ENCODE results near the gene MIAT. TPM values are rescaled to one million over a fixed set of nuclear protein-coding genes. Genes with fewer than 3 reads are reported as not detected.

MIAT gene
- total and polyA plus RNA-seq, 8 donors, result under 0.01 to 29.8 (median 0.41) TPM

DNA sequence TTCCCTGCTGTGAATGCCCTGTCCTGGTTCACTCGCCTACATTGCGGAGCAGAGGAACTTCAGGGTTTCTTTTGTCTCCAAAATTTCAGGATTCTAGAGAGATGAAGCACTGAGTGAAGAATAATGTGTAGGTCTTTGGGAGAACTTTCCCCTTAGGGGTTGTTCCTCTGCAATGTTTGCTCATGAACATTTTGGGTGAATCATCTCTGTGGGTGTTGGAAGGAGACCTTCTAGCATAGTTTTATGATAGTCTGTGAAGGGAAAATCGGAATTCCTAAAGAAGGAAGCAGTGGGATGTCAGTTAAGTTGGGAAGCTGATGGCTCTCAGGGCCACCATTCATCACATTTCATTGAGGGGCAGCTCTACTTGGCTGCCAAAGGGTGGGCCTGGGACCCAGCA lies 64.8 kb downstream of the MIAT start:
- no peaks in the 10 kb centered on the region for H3K27me3 ChIP-seq
- WGBS, 5 donors, result 83 to 98% (median 96%) methylated on average over 3 of the region's 3 CpGs
- H3K4me3 ChIP-seq, result no peak overlapping the region
- no peaks in the 10 kb centered on the region for H3K4me1 ChIP-seq
- no peak overlapping the region for H3K27ac ChIP-seq
- no peak for DNase-seq
- TF ChIP-seq EP300 (IDR thresholded peaks at IDR 0.05), result no peak
- TF ChIP-seq POLR2AphosphoS5 (IDR thresholded peaks at IDR 0.05), result no peak
- intact Hi-C loops (cut with DNase I; ENCODE audit: low total_unique reads), result no loop called here
- H3K36me3 ChIP-seq, result peaks cover 3 to 87% (median 62%) of the 10 kb centered on the region in 4 donors
- no peaks in the 10 kb centered on the region for H3K9me3 ChIP-seq

- H3K36me3 ChIP-seq, result peaks cover 0 to 80% (median 50%) of the 10 kb centered on the region in 4 donors
- WGBS, 5 donors, result 92 to 98% (median 94%) methylated on average over 6 of the region's 6 CpGs
- no peaks in the 10 kb centered on the region for H3K4me1 ChIP-seq
- intact Hi-C loops (cut with DNase I; ENCODE audit: low total_unique reads), result no loop called here
- no peak overlapping the region for H3K27ac ChIP-seq
- TF ChIP-seq CTCF (IDR thresholded peaks at IDR 0.05) (no peak), EP300 (IDR thresholded peaks at IDR 0.05) (no peak), POLR2AphosphoS5 (IDR thresholded peaks at IDR 0.05) (no peak), POLR2A (IDR thresholded peaks at IDR 0.05) (no peak)
- no peak overlapping the region for H3K4me3 ChIP-seq
- no peaks in the 10 kb centered on the region for H3K9me3 ChIP-seq
- no peak for DNase-seq
- no peaks in the 10 kb centered on the region for H3K27me3 ChIP-seq
Observed at GRCh38 chr22:26724414-26724813, 67.0 kb downstream of the MIAT start.

GRCh38 chr22:26725012-26725676 lies 67.8 kb downstream of the MIAT start:
- no peak for DNase-seq
- H3K9me3 ChIP-seq, result no peaks in the 10 kb centered on the region
- TF ChIP-seq POLR2AphosphoS5 (IDR thresholded peaks at IDR 0.05), result no peak
- TF ChIP-seq CTCF (IDR thresholded peaks at IDR 0.05), result no peak
- no peak for TF ChIP-seq POLR2A (IDR thresholded peaks at IDR 0.05)
- no peak for TF ChIP-seq EP300 (IDR thresholded peaks at IDR 0.05)
- peaks cover 0 to 81% (median 48%) of the 10 kb centered on the region in 4 donors for H3K36me3 ChIP-seq
- H3K27me3 ChIP-seq, result no peaks in the 10 kb centered on the region
- intact Hi-C loops (cut with DNase I; ENCODE audit: low total_unique reads), result no loop called here
- 89 to 95% (median 89%) methylated on average over 3 of the region's 3 CpGs for WGBS, 5 donors
- H3K4me1 ChIP-seq, result no peaks in the 10 kb centered on the region
- no peak overlapping the region for H3K27ac ChIP-seq
- H3K4me3 ChIP-seq, result no peak overlapping the region

Small RNA genes within 50 kb of the gene (small RNA-seq; reads per million reads assigned to genes)
- 0 reads per million in 4 donors for gene RF01874

Other genes starting within 250 kb of the MIAT start
- gene ASPHD2, start 228.3 kb upstream of the MIAT start, total RNA-seq, result 10 to 100 TPM in 2 of 5 donors, 1 to 10 TPM in 1, under 1 TPM in 2; 0.45 to 48.4 (median 6.1) TPM
- 1 to 10 TPM in 2 of 3 donors, under 1 TPM in 1; 0.93 to 6.0 (median 1.9) TPM for gene ASPHD2, start 228.3 kb upstream of the MIAT start, polyA plus RNA-seq
- gene HPS4, start 173.8 kb upstream of the MIAT start, total RNA-seq, result 10 to 100 TPM; 12.3 to 46.1 (median 42.7) TPM
- 10 to 100 TPM; 10.3 to 15.1 (median 13.4) TPM for gene HPS4, start 173.8 kb upstream of the MIAT start, polyA plus RNA-seq
- 10 to 100 TPM in 3 of 5 donors, 1 to 10 TPM in 2; 4.0 to 64.2 (median 10.8) TPM for gene SRRD, start 173.7 kb upstream of the MIAT start, total RNA-seq
- 10 to 100 TPM in 1 of 3 donors, 1 to 10 TPM in 2; 6.8 to 16.2 (median 9.2) TPM for gene SRRD, start 173.7 kb upstream of the MIAT start, polyA plus RNA-seq
- gene TFIP11, start 145.1 kb upstream of the MIAT start, total RNA-seq, result 10 to 100 TPM; 11.6 to 48.7 (median 22.8) TPM
- gene TFIP11, start 145.1 kb upstream of the MIAT start, polyA plus RNA-seq, result 10 to 100 TPM; 11.6 to 24.7 (median 15.1) TPM
- gene TPST2, start 67.5 kb upstream of the MIAT start, total RNA-seq, result 10 to 100 TPM in 4 of 5 donors, 1 to 10 TPM in 1; 9.7 to 88.3 (median 13.8) TPM
- 1 to 10 TPM; 5.3 to 7.1 (median 6.6) TPM for gene TPST2, start 67.5 kb upstream of the MIAT start, polyA plus RNA-seq
- gene CRYBB1, start 39.6 kb upstream of the MIAT start, total RNA-seq, result under 1 TPM in 1 of 5 donors, not detected in 4; 0.55 TPM
- 1 to 10 TPM in 1 of 3 donors, under 1 TPM in 2; 0.20 to 1.2 (median 0.68) TPM for gene CRYBB1, start 39.6 kb upstream of the MIAT start, polyA plus RNA-seq
- not detected for gene CRYBA4, start 35.6 kb upstream of the MIAT start, total RNA-seq
- not detected for gene CRYBA4, start 35.6 kb upstream of the MIAT start, polyA plus RNA-seq